Measurements from ENCODE around the gene ATG10. TPM values are rescaled to one million over a fixed set of nuclear protein-coding genes. Genes with fewer than 3 reads are reported as not detected.

ATG10 gene
- total and polyA plus RNA-seq, 9 donors: 2.6 to 7.8 (median 4.6) TPM

DNA sequence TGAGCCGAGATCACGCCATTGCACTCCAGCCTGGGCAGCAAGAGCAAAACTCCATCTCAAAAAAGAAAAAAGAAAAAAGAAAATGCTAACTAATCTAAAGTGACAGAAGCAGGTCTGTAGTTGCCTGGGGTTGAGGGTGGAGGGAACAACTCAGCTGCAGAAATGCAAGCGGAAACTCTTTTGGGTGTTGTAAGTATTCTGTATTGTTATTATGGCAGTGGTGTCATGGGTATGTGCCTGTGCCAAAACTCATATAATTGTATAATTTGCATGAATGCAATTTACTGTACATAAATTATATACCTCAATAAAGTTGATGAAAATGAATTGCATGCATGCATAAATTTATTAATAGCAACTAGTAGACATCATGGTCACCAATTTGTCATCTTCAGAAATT lies 329.4 kb downstream of the ATG10 start:
- no peak for TF ChIP-seq EP300 (IDR thresholded peaks at IDR 0.05)
- no peak for TF ChIP-seq POLR2A (IDR thresholded peaks at IDR 0.05)
- TF ChIP-seq, protein P1, sequence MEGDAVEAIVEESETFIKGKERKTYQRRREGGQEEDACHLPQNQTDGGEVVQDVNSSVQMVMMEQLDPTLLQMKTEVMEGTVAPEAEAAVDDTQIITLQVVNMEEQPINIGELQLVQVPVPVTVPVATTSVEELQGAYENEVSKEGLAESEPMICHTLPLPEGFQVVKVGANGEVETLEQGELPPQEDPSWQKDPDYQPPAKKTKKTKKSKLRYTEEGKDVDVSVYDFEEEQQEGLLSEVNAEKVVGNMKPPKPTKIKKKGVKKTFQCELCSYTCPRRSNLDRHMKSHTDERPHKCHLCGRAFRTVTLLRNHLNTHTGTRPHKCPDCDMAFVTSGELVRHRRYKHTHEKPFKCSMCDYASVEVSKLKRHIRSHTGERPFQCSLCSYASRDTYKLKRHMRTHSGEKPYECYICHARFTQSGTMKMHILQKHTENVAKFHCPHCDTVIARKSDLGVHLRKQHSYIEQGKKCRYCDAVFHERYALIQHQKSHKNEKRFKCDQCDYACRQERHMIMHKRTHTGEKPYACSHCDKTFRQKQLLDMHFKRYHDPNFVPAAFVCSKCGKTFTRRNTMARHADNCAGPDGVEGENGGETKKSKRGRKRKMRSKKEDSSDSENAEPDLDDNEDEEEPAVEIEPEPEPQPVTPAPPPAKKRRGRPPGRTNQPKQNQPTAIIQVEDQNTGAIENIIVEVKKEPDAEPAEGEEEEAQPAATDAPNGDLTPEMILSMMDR (IDR thresholded peaks at IDR 0.05): no peak
- no peak overlapping the region for H3K4me3 ChIP-seq
- H3K9me3 ChIP-seq: no peaks in the 10 kb centered on the region
- H3K27me3 ChIP-seq: no peaks in the 10 kb centered on the region
- H3K4me1 ChIP-seq (ENCODE audit: insufficient read depth): no peaks in the 10 kb centered on the region
- WGBS, 3 donors: 97 to 99% (median 98%) methylated on average over 3 of the region's 3 CpGs
- intact Hi-C loops (cut with DNase I): no loop called here
- no peak for DNase-seq
- no peak overlapping the region for H3K27ac ChIP-seq
- H3K36me3 ChIP-seq: no peaks in the 10 kb centered on the region

Small RNAs within 50 kb of the gene (small RNA-seq; reads per million reads assigned to genes)
- gene AC010598.1 (not detected), gene RN7SL378P (not detected)

Other genes with a start within 250 kb of the ATG10 start
- 100 to 1,000 TPM in 1 of 7 donors, 10 to 100 TPM in 6; 42.0 to 126 (median 78.2) TPM for gene SSBP2, start 220.9 kb upstream of the ATG10 start, total RNA-seq
- 10 to 100 TPM; 40.5 to 89.0 TPM for gene SSBP2, start 220.9 kb upstream of the ATG10 start, polyA plus RNA-seq